ENCODE data around the gene ARHGAP15. TPM values are rescaled to one million over a fixed set of nuclear protein-coding genes. Genes with fewer than 3 reads are reported as not detected.

Gene ARHGAP15
- total and polyA plus RNA-seq, 2 experiments from 2014 or later = 0.26 TPM; not detected in 1

DNA sequence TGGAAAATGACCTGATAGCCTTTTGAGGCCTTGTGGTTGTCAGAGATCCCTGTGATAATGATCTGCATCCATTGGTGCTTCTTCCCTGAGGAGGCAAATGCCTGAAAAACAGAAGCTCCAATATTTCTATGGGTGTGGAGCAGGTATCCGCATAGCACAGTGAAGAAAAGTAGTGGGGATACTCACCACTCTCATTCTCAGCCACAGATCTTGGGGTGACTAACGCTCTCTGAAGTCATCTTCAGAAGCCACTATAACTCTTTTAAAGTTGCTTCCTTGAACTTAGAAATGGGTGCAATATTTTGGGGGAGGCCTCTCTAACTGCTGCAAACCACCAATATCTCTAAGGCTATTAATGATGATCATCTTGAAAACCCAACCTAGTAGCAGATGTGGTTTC, 46.2 kb downstream of the ARHGAP15 start:
- H3K9me3 Mint-ChIP-seq = peaks cover 3% of the 10 kb centered on the region; the same call in 2 of the 3 replicates
- H3K4me2 ChIP-seq = no peak overlapping the region
- H3K4me3 ChIP-seq = no peak overlapping the region
- H2AFZ ChIP-seq = no peak overlapping the region
- H3F3A ChIP-seq (replicated peaks; ENCODE audit: low read depth) = no peaks in the 10 kb centered on the region
- H3K9me2 ChIP-seq (ENCODE audit: insufficient read depth) = no peaks in the 10 kb centered on the region
- no peaks in the 10 kb centered on the region for H3K27me3 ChIP-seq (ENCODE audit: insufficient read depth)
- no peaks in the 10 kb centered on the region for H3K27me3 Mint-ChIP-seq (ENCODE audit: insufficient read depth, low read depth, poor library complexity)
- H3K4me1 Mint-ChIP-seq = peaks cover 15% of the 10 kb centered on the region
- peaks cover 2% of the 10 kb centered on the region; the same call in 1 of the 3 replicates for H3K36me3 Mint-ChIP-seq (ENCODE audit: low read depth)
- no peak for TF ChIP-seq REST (IDR thresholded peaks at IDR 0.05; ENCODE audit: unreplicated experiment)
- TF ChIP-seq JUNB (IDR thresholded peaks at IDR 0.05; ENCODE audit: unreplicated experiment) = no peak
- no peaks in the 10 kb centered on the region for H3K79me2 ChIP-seq (replicated peaks; ENCODE audit: insufficient read depth)
- H3K4me1 ChIP-seq (ENCODE audit: insufficient read depth) = no peaks in the 10 kb centered on the region; the same call in 1 of the 2 replicates
- H3K27ac Mint-ChIP-seq = no peak overlapping the region
- ATAC-seq (no peak), DNase-seq (ENCODE audit: low spot score) (no peak)
- H3K27ac ChIP-seq (ENCODE audit: low read depth) = no peak overlapping the region
- no peaks in the 10 kb centered on the region for H4K20me1 ChIP-seq (replicated peaks; ENCODE audit: insufficient read depth)
- no peak overlapping the region for H3K4me3 Mint-ChIP-seq
- H3K36me3 ChIP-seq (ENCODE audit: insufficient read depth) = no peaks in the 10 kb centered on the region

DNA sequence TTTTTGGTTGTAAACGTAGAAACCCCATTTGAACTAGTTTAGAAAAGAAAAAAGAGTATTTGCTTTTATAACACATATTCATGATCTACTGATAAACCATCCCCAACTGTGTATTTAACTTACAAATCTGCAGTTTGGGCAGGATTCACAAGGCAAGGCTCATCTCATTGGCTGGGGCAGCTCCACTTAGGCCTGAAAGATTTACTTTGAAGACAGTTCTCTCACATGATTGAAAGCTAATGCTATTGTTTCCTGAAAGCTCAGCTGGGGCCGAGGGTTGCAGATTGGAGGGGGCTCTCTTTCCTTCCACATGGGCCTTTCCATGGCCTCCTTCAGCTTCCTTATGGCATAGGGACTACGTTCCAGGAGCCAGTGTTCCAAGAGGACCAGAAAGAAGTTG, 47.4 kb downstream of the ARHGAP15 start:
- Mint-ChIP-seq H3K9me3 (peaks cover 6% of the 10 kb centered on the region; the same call in 2 of the 3 replicates), H3K4me1 (peaks cover 6% of the 10 kb centered on the region; the same call in 2 of the 3 replicates), H3K36me3 (ENCODE audit: low read depth) (peaks cover 3% of the 10 kb centered on the region; the same call in 2 of the 3 replicates), H3K4me3 (no peak overlapping the region), H3K27me3 (ENCODE audit: insufficient read depth, low read depth, poor library complexity) (no peaks in the 10 kb centered on the region), H3K27ac (no peak overlapping the region)
- Histone ChIP-seq H3K79me2 (replicated peaks; ENCODE audit: insufficient read depth) (no peaks in the 10 kb centered on the region), H3K4me3 (no peak overlapping the region), H4K20me1 (replicated peaks; ENCODE audit: insufficient read depth) (no peaks in the 10 kb centered on the region), H3K4me2 (no peak overlapping the region), H3K27ac (ENCODE audit: low read depth) (no peak overlapping the region), H3K36me3 (ENCODE audit: insufficient read depth) (0 out of 2 replicates have a peak, but pooled peaks cover 5% of the 10 kb centered on the region), H3K4me1 (ENCODE audit: insufficient read depth) (no peaks in the 10 kb centered on the region), H2AFZ (no peak overlapping the region), H3F3A (replicated peaks; ENCODE audit: low read depth) (no peaks in the 10 kb centered on the region), H3K9me2 (ENCODE audit: insufficient read depth) (no peaks in the 10 kb centered on the region), H3K27me3 (ENCODE audit: insufficient read depth) (no peaks in the 10 kb centered on the region)
- DNase-seq (ENCODE audit: low spot score) (no peak), ATAC-seq (no peak)
- TF ChIP-seq CREB1 (CRISPR knock-in tag; IDR thresholded peaks at IDR 0.05; ENCODE audit: low read depth) (no peak), ETS1 (IDR thresholded peaks at IDR 0.05) (no peak), CTCF (conservative IDR thresholded peaks at IDR 0.05; ENCODE audit: low read depth in 2 of 2) (no peak), ZNF114 (CRISPR knock-in tag; IDR thresholded peaks at IDR 0.05) (no peak), EZH2phosphoT487 (IDR thresholded peaks at IDR 0.05; ENCODE audit: unreplicated experiment) (no peak)
- TF ChIP-seq, protein P1, sequence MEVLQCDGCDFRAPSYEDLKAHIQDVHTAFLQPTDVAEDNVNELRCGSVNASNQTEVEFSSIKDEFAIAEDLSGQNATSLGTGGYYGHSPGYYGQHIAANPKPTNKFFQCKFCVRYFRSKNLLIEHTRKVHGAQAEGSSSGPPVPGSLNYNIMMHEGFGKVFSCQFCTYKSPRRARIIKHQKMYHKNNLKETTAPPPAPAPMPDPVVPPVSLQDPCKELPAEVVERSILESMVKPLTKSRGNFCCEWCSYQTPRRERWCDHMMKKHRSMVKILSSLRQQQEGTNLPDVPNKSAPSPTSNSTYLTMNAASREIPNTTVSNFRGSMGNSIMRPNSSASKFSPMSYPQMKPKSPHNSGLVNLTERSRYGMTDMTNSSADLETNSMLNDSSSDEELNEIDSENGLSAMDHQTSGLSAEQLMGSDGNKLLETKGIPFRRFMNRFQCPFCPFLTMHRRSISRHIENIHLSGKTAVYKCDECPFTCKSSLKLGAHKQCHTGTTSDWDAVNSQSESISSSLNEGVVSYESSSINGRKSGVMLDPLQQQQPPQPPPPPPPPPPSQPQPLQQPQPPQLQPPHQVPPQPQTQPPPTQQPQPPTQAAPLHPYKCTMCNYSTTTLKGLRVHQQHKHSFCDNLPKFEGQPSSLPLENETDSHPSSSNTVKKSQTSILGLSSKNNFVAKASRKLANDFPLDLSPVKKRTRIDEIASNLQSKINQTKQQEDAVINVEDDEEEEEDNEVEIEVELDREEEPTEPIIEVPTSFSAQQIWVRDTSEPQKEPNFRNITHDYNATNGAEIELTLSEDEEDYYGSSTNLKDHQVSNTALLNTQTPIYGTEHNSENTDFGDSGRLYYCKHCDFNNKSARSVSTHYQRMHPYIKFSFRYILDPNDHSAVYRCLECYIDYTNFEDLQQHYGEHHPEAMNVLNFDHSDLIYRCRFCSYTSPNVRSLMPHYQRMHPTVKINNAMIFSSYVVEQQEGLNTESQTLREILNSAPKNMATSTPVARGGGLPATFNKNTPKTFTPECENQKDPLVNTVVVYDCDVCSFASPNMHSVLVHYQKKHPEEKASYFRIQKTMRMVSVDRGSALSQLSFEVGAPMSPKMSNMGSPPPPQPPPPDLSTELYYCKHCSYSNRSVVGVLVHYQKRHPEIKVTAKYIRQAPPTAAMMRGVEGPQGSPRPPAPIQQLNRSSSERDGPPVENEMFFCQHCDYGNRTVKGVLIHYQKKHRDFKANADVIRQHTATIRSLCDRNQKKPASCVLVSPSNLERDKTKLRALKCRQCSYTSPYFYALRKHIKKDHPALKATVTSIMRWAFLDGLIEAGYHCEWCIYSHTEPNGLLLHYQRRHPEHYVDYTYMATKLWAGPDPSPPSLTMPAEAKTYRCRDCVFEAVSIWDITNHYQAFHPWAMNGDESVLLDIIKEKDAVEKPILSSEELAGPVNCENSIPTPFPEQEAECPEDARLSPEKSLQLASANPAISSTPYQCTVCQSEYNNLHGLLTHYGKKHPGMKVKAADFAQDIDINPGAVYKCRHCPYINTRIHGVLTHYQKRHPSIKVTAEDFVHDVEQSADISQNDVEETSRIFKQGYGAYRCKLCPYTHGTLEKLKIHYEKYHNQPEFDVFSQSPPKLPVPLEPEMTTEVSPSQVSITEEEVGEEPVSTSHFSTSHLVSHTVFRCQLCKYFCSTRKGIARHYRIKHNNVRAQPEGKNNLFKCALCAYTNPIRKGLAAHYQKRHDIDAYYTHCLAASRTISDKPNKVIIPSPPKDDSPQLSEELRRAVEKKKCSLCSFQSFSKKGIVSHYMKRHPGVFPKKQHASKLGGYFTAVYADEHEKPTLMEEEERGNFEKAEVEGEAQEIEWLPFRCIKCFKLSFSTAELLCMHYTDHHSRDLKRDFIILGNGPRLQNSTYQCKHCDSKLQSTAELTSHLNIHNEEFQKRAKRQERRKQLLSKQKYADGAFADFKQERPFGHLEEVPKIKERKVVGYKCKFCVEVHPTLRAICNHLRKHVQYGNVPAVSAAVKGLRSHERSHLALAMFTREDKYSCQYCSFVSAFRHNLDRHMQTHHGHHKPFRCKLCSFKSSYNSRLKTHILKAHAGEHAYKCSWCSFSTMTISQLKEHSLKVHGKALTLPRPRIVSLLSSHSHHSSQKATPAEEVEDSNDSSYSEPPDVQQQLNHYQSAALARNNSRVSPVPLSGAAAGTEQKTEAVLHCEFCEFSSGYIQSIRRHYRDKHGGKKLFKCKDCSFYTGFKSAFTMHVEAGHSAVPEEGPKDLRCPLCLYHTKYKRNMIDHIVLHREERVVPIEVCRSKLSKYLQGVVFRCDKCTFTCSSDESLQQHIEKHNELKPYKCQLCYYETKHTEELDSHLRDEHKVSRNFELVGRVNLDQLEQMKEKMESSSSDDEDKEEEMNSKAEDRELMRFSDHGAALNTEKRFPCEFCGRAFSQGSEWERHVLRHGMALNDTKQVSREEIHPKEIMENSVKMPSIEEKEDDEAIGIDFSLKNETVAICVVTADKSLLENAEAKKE (CRISPR knock-in tag; IDR thresholded peaks at IDR 0.05) = no peak

Measured in GM23338 (cell line).